ENCODE measurements around the gene FTCD.

- TF ChIP-seq CTCF (IDR thresholded peaks at IDR 0.05) (no peak), POLR2A (IDR thresholded peaks at IDR 0.05) (no peak)
These were observed 55.9 kb downstream of the FTCD start for GRCh38 chr21:46099476-46099875.

Data from right lobe of liver (tissue), 4 donors.